MM.1S (cell line): ENCODE measurements around the gene KRTAP15-1.
A peak's percentile ranks its signal among the peaks of the same experiment; 100 is the strongest.

Experiments used
- DNase-seq: peaks from one replicate; pipeline ENCODE4 v3.0.0-alpha.2; 2015
- H2AFZ ChIP-seq: fragments of 300-600 bp; sonication (generic); 2 replicates; pipeline ENCODE4 v1.6.0; 2016; ENCODE audit warnings: antibody characterized with exemption, low read length
- H3F3A ChIP-seq: fragments of 300-600 bp; sonication (generic); 2 replicates; pipeline ENCODE4 v1.6.1; 2016; ENCODE audit warnings: mild to moderate bottlenecking, antibody characterized with exemption, low read length, moderate library complexity, mixed read lengths; ENCODE audit not compliant: insufficient read depth
- H3K27ac ChIP-seq: fragments of 300-600 bp; sonication (generic); 2 replicates; pipeline ENCODE4 v1.5.1; 2016; ENCODE audit warnings: mild to moderate bottlenecking, low read length
- H3K27me3 ChIP-seq: fragments of 300-600 bp; sonication (generic); replicated peaks from 2 replicates; pipeline ENCODE4 v1.6.0; 2016; ENCODE audit warnings: low read length; ENCODE audit not compliant: insufficient read depth
- H3K36me3 ChIP-seq: fragments of 300-600 bp; sonication (generic); replicated peaks from 2 replicates; pipeline ENCODE4 v1.6.1; 2016; ENCODE audit warnings: mild to moderate bottlenecking, low read length, mixed read lengths; ENCODE audit not compliant: insufficient read depth
- H3K4me1 ChIP-seq: fragments of 300-600 bp; sonication (generic); 2 replicates; pipeline ENCODE4 v1.6.1; 2016; ENCODE audit warnings: low read length, mixed read lengths
- H3K4me2 ChIP-seq: fragments of 300-600 bp; sonication (generic); 2 replicates; pipeline ENCODE4 v1.6.0; 2016; ENCODE audit warnings: low read depth, low read length
- H3K4me3 ChIP-seq: fragments of 300-600 bp; sonication (generic); 2 replicates; pipeline ENCODE4 v1.5.1; 2016; ENCODE audit warnings: low read length, mixed read lengths
- H3K79me2 ChIP-seq: fragments of 300-600 bp; sonication (generic); 2 replicates; pipeline ENCODE4 v1.6.1; 2016; ENCODE audit warnings: mixed run types, low read length, mixed read lengths
- H3K9ac ChIP-seq: fragments of 300-600 bp; sonication (generic); 2 replicates; pipeline ENCODE4 v1.6.1; 2016; ENCODE audit warnings: low read length, mixed read lengths
- H3K9me2 ChIP-seq: fragments of 300-600 bp; sonication (generic); replicated peaks from 2 replicates; pipeline ENCODE4 v1.6.1; 2016; ENCODE audit warnings: mild to moderate bottlenecking, low read length, mixed read lengths; ENCODE audit not compliant: insufficient read depth
- H3K9me3 ChIP-seq: fragments of 300-600 bp; sonication (generic); replicated peaks from 2 replicates; pipeline ENCODE4 v1.6.1; 2016; ENCODE audit warnings: mild to moderate bottlenecking, low read length, mixed read lengths; ENCODE audit not compliant: insufficient read depth
- H4K20me1 ChIP-seq: fragments of 300-600 bp; sonication (generic); 2 replicates; pipeline ENCODE4 v1.6.1; 2016; ENCODE audit warnings: mild to moderate bottlenecking, low read length, moderate library complexity, mixed read lengths; ENCODE audit not compliant: insufficient read depth
- CTCF ChIP-seq: fragments of 300-600 bp; sonication (generic); IDR thresholded peaks from 2 replicates; pipeline ENCODE4 v1.5.1; 2016; ENCODE audit warnings: antibody characterized with exemption, low read length, mixed read lengths
- EZH2 ChIP-seq: fragments of 300-600 bp; sonication (generic); optimal IDR thresholded peaks from 2 replicates; pipeline ENCODE3; 2017; ENCODE audit warnings: low read depth, mild to moderate bottlenecking, antibody characterized with exemption, low read length, mixed read lengths
- EZH2phosphoT487 ChIP-seq: fragments of 300-600 bp; sonication (generic); IDR thresholded peaks from 2 replicates; pipeline ENCODE4 v1.6.1; 2018; ENCODE audit warnings: antibody characterized with exemption, low read length

The KRTAP15-1 gene

GRCh38 chr21:30463713-30464112 lies 23.6 kb downstream of the KRTAP15-1 start:
- Histone ChIP-seq H3F3A (no peaks in the 10 kb centered on the region), H3K27me3 (no peaks in the 10 kb centered on the region), H3K4me2 (no peak overlapping the region), H3K9me2 (no peaks in the 10 kb centered on the region), H2AFZ (0 out of 2 replicates have a peak overlapping the region, but pooled peaks have one; percentile 9), H3K79me2 (no peaks in the 10 kb centered on the region), H3K9me3 (no peaks in the 10 kb centered on the region), H3K27ac (no peak overlapping the region), H4K20me1 (no peaks in the 10 kb centered on the region), H3K4me1 (no peaks in the 10 kb centered on the region), H3K4me3 (no peak overlapping the region), H3K9ac (no peak overlapping the region), H3K36me3 (no peaks in the 10 kb centered on the region)
- peak; percentile 41 for DNase-seq
- no peak for TF ChIP-seq EZH2phosphoT487
- no peak for TF ChIP-seq EZH2
- TF ChIP-seq CTCF: peak; percentile 64

GRCh38 chr21:30468900-30469714 lies 29.0 kb downstream of the KRTAP15-1 start:
- H3K27ac ChIP-seq: no peak overlapping the region

GRCh38 chr21:30478004-30478403 lies 37.9 kb downstream of the KRTAP15-1 start:
- H3K9ac ChIP-seq: no peak overlapping the region
- H3K9me3 ChIP-seq: no peaks in the 10 kb centered on the region
- H3F3A ChIP-seq: no peaks in the 10 kb centered on the region
- H3K27me3 ChIP-seq: no peaks in the 10 kb centered on the region
- H2AFZ ChIP-seq: no peak overlapping the region
- H3K4me1 ChIP-seq: no peaks in the 10 kb centered on the region
- DNase-seq: no peak
- H3K4me2 ChIP-seq: no peak overlapping the region
- H3K79me2 ChIP-seq: no peaks in the 10 kb centered on the region
- H4K20me1 ChIP-seq: no peaks in the 10 kb centered on the region
- no peak overlapping the region for H3K27ac ChIP-seq
- H3K9me2 ChIP-seq: no peaks in the 10 kb centered on the region
- no peak overlapping the region for H3K4me3 ChIP-seq
- no peak for TF ChIP-seq EZH2phosphoT487
- TF ChIP-seq EZH2: no peak
- no peaks in the 10 kb centered on the region for H3K36me3 ChIP-seq

More at GRCh38 chr21:30468900-30469714, 29.0 kb downstream of the KRTAP15-1 start:
- no peak for TF ChIP-seq EZH2phosphoT487
- no peak for TF ChIP-seq EZH2
- Histone ChIP-seq H3K4me1 (no peaks in the 10 kb centered on the region), H4K20me1 (no peaks in the 10 kb centered on the region), H3K9me3 (no peaks in the 10 kb centered on the region), H3K9me2 (no peaks in the 10 kb centered on the region), H3F3A (no peaks in the 10 kb centered on the region), H3K9ac (no peak overlapping the region), H3K4me2 (no peak overlapping the region), H3K4me3 (no peak overlapping the region), H3K36me3 (no peaks in the 10 kb centered on the region), H2AFZ (no peak overlapping the region), H3K27me3 (no peaks in the 10 kb centered on the region), H3K79me2 (no peaks in the 10 kb centered on the region)
- DNase-seq: no peak

- no peak overlapping the region for H3K4me3 ChIP-seq
- no peaks in the 10 kb centered on the region for H3K9me3 ChIP-seq
- no peak overlapping the region for H2AFZ ChIP-seq
- H3K79me2 ChIP-seq: no peaks in the 10 kb centered on the region
- no peak overlapping the region for H3K27ac ChIP-seq
- no peak for TF ChIP-seq CTCF
- no peak for DNase-seq
- no peak overlapping the region for H3K9ac ChIP-seq
- H3K4me1 ChIP-seq: no peaks in the 10 kb centered on the region
- H3K36me3 ChIP-seq: no peaks in the 10 kb centered on the region
- no peaks in the 10 kb centered on the region for H4K20me1 ChIP-seq
- H3K4me2 ChIP-seq: no peak overlapping the region
- H3K27me3 ChIP-seq: no peaks in the 10 kb centered on the region
- H3F3A ChIP-seq: no peaks in the 10 kb centered on the region
- H3K9me2 ChIP-seq: no peaks in the 10 kb centered on the region
Observed at GRCh38 chr21:30479259-30479658, 39.2 kb downstream of the KRTAP15-1 start.
